HG03575 (cell line): ENCODE measurements around the gene EMILIN1.

Experiments used
- ATAC-seq: cut with Tn5 transposase; IDR thresholded peaks from one replicate; pipeline ENCODE4 v1.9.1; 2021; ENCODE audit not compliant: unreplicated experiment, insufficient number of reproducible peaks, low FRiP score; ENCODE audit errors: extremely low read depth

The EMILIN1 gene

DNA sequence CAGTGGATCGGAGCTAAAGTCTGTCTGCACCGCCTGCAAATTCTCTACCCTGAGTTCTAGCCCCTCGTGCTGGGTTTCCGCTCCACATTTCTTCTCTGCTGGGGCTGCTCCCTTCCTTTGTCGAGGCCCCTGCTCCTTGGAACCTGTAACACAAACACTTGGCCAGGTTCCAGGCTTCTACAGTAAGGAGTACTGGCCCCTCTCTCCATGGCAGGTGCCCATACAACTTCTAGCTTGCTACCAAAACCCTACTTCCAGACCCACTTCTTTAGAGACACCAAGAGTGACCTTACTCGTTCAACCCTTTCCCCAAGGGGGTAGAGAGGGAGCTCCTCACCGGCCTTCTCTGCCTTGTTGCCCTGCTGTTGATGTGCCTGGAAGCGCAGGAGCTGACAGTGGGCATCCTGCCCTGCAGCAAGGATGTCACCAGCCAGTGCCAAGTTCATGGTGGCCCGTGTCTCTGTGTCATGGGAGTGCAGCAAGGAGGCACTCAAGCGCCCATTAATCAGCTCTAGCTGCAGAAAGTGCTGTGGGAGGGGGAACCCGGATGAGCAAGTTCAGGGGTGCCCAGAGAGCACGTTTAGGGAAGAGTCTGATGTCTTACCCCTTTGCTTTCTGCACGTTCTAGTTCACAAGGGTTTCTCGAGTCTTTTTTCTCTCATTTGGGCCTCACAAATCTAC lies 54.9 kb downstream of the EMILIN1 start:
- ATAC-seq = no peak

DNA sequence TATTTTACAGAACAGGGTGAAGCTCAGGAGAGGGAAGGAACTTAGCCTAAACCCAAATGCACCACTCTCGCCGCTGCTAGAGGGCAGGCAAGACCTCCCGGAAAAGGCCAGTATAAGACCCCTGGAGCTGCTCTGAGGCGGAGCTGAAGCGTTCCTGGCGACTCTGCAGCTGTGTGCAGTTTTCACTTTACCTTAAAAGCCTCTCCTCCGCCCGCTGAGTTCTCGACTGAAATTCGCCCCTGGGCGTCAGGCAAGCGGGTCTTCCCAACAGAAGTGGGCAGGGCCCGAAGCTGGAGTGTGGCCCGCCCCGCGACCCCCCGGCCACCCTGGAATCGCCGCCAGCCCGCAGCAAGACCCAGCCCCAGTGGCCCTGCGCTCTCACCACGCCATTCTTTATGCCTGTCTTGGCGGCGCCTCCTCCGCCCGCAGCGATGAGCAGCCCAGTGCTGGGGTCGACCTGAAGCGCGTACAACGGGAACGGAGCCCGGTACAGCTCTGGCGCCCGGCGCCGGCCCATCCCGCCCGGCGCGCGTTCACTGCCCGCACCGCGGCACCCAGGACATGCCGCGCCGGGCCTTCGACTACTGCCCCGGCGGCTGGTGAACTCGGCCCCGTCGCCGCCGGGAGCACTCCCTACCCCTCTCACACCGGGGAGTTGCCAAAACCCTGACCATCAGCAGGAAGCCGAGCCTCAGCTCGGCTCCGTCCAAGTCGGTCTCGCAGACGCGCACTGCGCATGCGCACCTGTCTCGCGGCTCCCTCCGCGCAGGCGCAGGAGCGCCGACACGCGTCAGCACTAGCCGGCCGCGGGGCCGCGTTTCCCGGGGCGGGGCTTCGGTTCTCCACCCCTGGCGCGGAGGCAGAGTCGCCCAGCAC lies 55.7 kb downstream of the EMILIN1 start, which contains the start of gene PREB:
Gene PREB (minus strand): TSS at position 732 of the 876 bp plus-strand sequence. CDS start 215 bp downstream, at position 517.
- ATAC-seq = no peak

GRCh38 chr2:27134781-27135477 lies 56.5 kb downstream of the EMILIN1 start:
- no peak for ATAC-seq

- ATAC-seq = no peak
Observed at GRCh38 chr2:27135478-27135955, 57.1 kb downstream of the EMILIN1 start.
